Suppressor macrophage treated with lipopolysaccharide for 1 hour (primary cell): Measurements from ENCODE around the gene SELENOT.
"Not testable (repeated sequence)": the region's sequence is repeated elsewhere in the genome, so short reads cannot be mapped to it uniquely, and the experiment has no call there.

Experiments
- DNase-seq, 3 donors: peaks; one replicate each; pipeline ENCODE4 v3.0.0-alpha.2; 2020 to 2022

Gene SELENOT

GRCh38 chr3:150603153-150603979, at the start of gene SELENOT:
Gene SELENOT (plus strand): TSS chr3:150603321. CDS start chr3:150603363, 42 bp downstream.
- peak; percentile 96 to 97 (median 97) for DNase-seq

GRCh38 chr3:150555859-150556436, 47.2 kb upstream of the SELENOT start:
- DNase-seq: no peak

- DNase-seq: no peak
These were observed 46.3 kb upstream of the SELENOT start for GRCh38 chr3:150556792-150557191.

GRCh38 chr3:150557725-150558124, 45.4 kb upstream of the SELENOT start:
- no peak for DNase-seq

GRCh38 chr3:150564243-150564642, 38.9 kb upstream of the SELENOT start:
- no peak for DNase-seq

GRCh38 chr3:150567328-150567727, 35.8 kb upstream of the SELENOT start:
- DNase-seq: no peak

- DNase-seq: peak in 2 of 3 donors; percentile 10 to 18
These were observed 25.3 kb upstream of the SELENOT start for GRCh38 chr3:150577855-150578254.

- no peak for DNase-seq
These were observed 21.9 kb upstream of the SELENOT start for GRCh38 chr3:150581174-150581573.

- no peak for DNase-seq
These were observed 20.5 kb upstream of the SELENOT start for GRCh38 chr3:150582620-150583019.

- DNase-seq: no peak
These were observed 20.1 kb upstream of the SELENOT start for GRCh38 chr3:150583028-150583427.

GRCh38 chr3:150588027-150588830, 14.9 kb upstream of the SELENOT start:
- DNase-seq: no peak

GRCh38 chr3:150589759-150590158, 13.4 kb upstream of the SELENOT start:
- DNase-seq: no peak

GRCh38 chr3:150594150-150594549, 9.0 kb upstream of the SELENOT start:
- peak in 2 of 3 donors; percentile 13 to 37 for DNase-seq

- no peak for DNase-seq
These were observed 5.5 kb upstream of the SELENOT start for GRCh38 chr3:150597646-150598045.

GRCh38 chr3:150599611-150600297, 3.4 kb upstream of the SELENOT start:
- peak; percentile 74 to 88 (median 87) for DNase-seq

GRCh38 chr3:150600647-150601530, 2.2 kb upstream of the SELENOT start:
- DNase-seq: not testable (repeated sequence)

GRCh38 chr3:150602426-150603152, 532 bp upstream of the SELENOT start:
- no peak for DNase-seq

GRCh38 chr3:150603980-150604319, 829 bp downstream of the SELENOT start:
- no peak for DNase-seq

- DNase-seq: peak; percentile 79 to 88 (median 81)
These were observed 3.0 kb downstream of the SELENOT start for GRCh38 chr3:150605998-150606641.

- DNase-seq: no peak
These were observed 4.3 kb downstream of the SELENOT start for GRCh38 chr3:150607267-150608065.
